HG03378 (cell line): ENCODE results near the gene ID2.
"Not testable (repeated sequence)": the region's sequence is repeated elsewhere in the genome, so short reads cannot be mapped to it uniquely, and the experiment has no call there.

Source experiments
- ATAC-seq: cut with Tn5 transposase; IDR thresholded peaks from one replicate; pipeline ENCODE4 v1.9.1; 2021; ENCODE audit warnings: mild to moderate bottlenecking, moderate library complexity; ENCODE audit not compliant: unreplicated experiment

Gene ID2

GRCh38 chr2:8725838-8726237 lies 44.0 kb downstream of the ID2 start:
- no peak for ATAC-seq

DNA sequence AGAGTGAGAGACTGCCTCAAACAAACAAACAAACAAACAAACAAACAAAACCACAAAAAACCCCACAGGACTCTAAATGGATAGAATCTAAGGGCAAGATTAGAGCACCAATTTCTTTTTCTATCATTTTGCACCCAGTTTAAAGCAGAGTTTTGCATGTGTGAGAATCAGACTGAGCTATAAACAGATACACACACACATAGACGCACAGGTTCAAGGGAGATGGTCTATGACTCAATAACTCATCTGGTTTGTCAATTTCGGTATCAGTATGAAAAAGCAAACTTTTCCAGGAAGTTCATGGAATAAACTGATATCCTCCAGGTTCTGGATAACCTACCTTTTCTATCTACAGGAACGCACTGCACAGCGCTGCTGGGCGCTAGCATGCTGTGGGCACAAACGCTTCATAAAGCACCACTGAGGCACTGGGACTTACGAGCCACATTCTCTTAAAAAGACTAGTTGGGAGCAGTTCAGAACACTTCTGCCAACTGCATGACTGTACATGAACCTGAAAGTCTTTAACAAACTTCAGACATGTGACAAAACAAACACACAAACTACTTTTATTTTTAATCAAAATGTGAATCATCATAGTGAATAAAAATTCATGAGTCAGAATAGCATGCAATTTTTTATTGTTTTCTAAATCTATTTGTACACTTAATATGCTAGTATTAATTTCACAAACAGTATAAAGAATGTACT lies 46.6 kb downstream of the ID2 start:
- no peak for ATAC-seq

DNA sequence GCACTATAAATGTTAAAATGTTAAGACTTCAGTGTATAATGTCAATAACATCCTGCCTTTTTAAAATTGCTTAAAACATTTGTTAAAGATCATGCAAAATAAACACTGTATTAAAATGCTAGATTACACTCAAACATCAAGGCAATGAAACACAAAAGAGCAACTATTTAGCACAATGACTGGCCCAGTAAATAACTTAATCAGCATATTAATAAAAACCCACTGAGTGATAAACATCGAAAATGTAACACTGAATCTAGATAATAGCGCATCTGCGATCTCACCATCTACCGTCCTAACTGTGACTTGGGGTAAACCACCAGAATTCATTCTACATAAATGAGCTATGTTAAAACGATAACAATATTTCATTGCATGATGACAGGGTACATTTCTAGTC lies 47.2 kb downstream of the ID2 start:
- ATAC-seq = not testable (repeated sequence)

DNA sequence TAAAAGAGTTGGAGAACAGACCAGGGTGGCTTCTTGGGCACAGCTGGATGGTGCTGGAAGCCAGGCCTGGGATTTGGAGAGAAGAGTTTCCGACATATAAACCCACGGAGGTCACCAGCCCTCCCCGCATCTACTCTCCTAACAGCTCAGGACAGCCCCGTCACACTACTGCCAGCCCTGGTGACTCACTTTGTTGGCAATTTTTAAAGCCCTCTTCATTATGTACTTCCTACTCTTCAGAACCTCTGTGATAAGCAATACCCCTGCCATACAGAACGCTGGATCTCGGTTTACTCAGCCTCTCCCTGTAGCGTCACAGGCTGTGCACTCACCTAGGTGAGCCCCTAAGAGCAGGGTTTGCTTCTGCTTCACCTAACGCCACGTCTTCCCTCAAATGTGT lies 48.1 kb downstream of the ID2 start:
- no peak for ATAC-seq

DNA sequence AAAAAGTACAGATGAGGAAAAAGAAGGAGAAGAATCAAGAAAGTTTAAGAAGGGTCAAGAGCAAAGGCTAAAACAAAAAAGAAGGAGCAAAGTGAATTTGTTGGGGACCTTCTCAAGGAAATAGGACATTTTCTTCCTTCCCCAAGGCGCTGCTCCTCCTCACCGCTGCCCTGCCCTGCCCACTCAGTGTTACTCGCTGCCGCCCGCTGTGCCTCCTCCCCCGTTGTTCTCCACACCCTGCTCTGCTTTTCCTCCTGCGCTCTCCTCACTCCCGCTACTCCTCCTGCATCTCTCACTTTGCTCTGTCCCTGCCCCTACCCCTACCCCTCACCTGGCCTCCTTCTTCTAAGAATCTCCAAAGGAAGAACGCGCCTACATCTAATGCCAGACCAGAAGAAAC lies 50.7 kb downstream of the ID2 start:
- ATAC-seq = no peak
